MM.1S (cell line): ENCODE measurements around the gene AGPAT2.

ENCODE experiments used
- CTCF ChIP-seq: fragments of 300-600 bp; sonication (generic); IDR thresholded peaks from 2 replicates; pipeline ENCODE4 v1.5.1; 2016; ENCODE audit warnings: antibody characterized with exemption, low read length, mixed read lengths
- EZH2 ChIP-seq: fragments of 300-600 bp; sonication (generic); optimal IDR thresholded peaks from 2 replicates; pipeline ENCODE3; 2017; ENCODE audit warnings: low read depth, mild to moderate bottlenecking, antibody characterized with exemption, low read length, mixed read lengths
- EZH2phosphoT487 ChIP-seq: fragments of 300-600 bp; sonication (generic); IDR thresholded peaks from 2 replicates; pipeline ENCODE4 v1.6.1; 2018; ENCODE audit warnings: antibody characterized with exemption, low read length

- TF ChIP-seq CTCF = peak; percentile 85
- no peak for TF ChIP-seq EZH2
- no peak for TF ChIP-seq EZH2phosphoT487
Measured at GRCh38 chr9:136631038-136632000, 55.9 kb downstream of the AGPAT2 start.
